LNCAP (cell line): ENCODE data around the gene FRAS1.

ENCODE experiments used
- CTCF ChIP-seq: fragments of 450-650 bp; IDR thresholded peaks from 2 replicates; pipeline ENCODE4 v1.5.1; 2017; ENCODE audit warnings: mild to moderate bottlenecking

FRAS1 gene

GRCh38 chr4:78483811-78484210, 426.7 kb downstream of the FRAS1 start:
- no peak for TF ChIP-seq CTCF

- TF ChIP-seq CTCF: no peak
Observed at GRCh38 chr4:78484574-78484973, 427.5 kb downstream of the FRAS1 start.

- no peak for TF ChIP-seq CTCF
Observed at GRCh38 chr4:78493731-78494130, 436.6 kb downstream of the FRAS1 start.

GRCh38 chr4:78496021-78496643, 439.0 kb downstream of the FRAS1 start:
- TF ChIP-seq CTCF: no peak

- TF ChIP-seq CTCF: no peak
Observed at GRCh38 chr4:78509043-78509442, 451.9 kb downstream of the FRAS1 start.

GRCh38 chr4:78510108-78510507, 453.0 kb downstream of the FRAS1 start:
- no peak for TF ChIP-seq CTCF

- TF ChIP-seq CTCF: no peak
Observed at GRCh38 chr4:78510681-78511080, 453.6 kb downstream of the FRAS1 start.

- TF ChIP-seq CTCF: no peak
Observed at GRCh38 chr4:78512357-78512920, 455.3 kb downstream of the FRAS1 start.
